GM12873 (cell line): ENCODE measurements around the gene FAM221B.

ENCODE experiments used
- TF ChIP-seq, protein P1 (sequence below): IDR thresholded peaks from 2 replicates; pipeline ENCODE4 v1.5.1; 2012; ENCODE audit warnings: low read depth, mild to moderate bottlenecking, moderate library complexity, low read length, control low read depth; ENCODE audit not compliant: insufficient read depth; ENCODE audit errors: missing control alignments

The FAM221B gene

DNA sequence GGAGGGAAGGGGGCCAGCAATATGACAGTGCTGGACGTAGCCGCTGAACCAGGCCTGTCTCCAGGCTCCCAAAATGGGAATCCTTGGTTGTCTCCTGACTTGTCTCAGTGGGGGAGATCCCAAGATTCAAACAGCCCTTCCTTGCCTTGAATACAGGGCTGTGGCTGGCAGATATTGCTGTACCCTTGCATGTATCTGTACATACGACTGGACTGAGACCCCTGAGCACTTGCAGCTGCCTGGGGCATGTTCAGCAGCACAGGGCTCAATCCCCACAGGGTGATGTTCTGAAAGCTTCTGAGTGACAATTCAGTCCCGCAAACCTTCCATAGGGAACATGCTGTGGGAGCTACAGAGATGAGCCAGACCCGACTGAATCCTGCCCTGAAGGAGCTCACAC, 28.4 kb upstream of the FAM221B start:
- TF ChIP-seq, protein P1, sequence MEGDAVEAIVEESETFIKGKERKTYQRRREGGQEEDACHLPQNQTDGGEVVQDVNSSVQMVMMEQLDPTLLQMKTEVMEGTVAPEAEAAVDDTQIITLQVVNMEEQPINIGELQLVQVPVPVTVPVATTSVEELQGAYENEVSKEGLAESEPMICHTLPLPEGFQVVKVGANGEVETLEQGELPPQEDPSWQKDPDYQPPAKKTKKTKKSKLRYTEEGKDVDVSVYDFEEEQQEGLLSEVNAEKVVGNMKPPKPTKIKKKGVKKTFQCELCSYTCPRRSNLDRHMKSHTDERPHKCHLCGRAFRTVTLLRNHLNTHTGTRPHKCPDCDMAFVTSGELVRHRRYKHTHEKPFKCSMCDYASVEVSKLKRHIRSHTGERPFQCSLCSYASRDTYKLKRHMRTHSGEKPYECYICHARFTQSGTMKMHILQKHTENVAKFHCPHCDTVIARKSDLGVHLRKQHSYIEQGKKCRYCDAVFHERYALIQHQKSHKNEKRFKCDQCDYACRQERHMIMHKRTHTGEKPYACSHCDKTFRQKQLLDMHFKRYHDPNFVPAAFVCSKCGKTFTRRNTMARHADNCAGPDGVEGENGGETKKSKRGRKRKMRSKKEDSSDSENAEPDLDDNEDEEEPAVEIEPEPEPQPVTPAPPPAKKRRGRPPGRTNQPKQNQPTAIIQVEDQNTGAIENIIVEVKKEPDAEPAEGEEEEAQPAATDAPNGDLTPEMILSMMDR, result no peak

- TF ChIP-seq, protein P1, result no peak
These were observed 27.7 kb upstream of the FAM221B start for GRCh38 chr9:35856206-35856605.

- TF ChIP-seq, protein P1, result no peak
These were observed 25.7 kb upstream of the FAM221B start for GRCh38 chr9:35854091-35854762.

GRCh38 chr9:35852876-35853865, 24.6 kb upstream of the FAM221B start:
- TF ChIP-seq, protein P1, result no peak

- TF ChIP-seq, protein P1, result no peak
These were observed 23.8 kb upstream of the FAM221B start for GRCh38 chr9:35852267-35852815.

- TF ChIP-seq, protein P1, result no peak
These were observed 19.4 kb upstream of the FAM221B start for GRCh38 chr9:35847792-35848572.
